Activated CD4-positive, alpha-beta T cell treated with anti-CD3 and anti-CD28 coated beads for 4 hours (primary cell): Measurements from ENCODE around the gene SMYD5.
"Not testable (repeated sequence)": the region's sequence is repeated elsewhere in the genome, so short reads cannot be mapped to it uniquely, and the experiment has no call there.

Experiments
- DNase-seq, 2 donors: peaks; one replicate each; pipeline ENCODE4 v3.0.0-alpha.2; 2020

The SMYD5 gene

GRCh38 chr2:73214120-73215035 is at the start of gene SMYD5:
Gene SMYD5, plus strand, starts transcription at chr2:73214245. Its CDS starts 22 bp downstream, at chr2:73214267.
- peak; percentile 92 to 95 for DNase-seq

GRCh38 chr2:73165978-73166377 is 48.1 kb upstream of the SMYD5 start:
- DNase-seq: not testable (repeated sequence)

GRCh38 chr2:73166813-73167212 is 47.2 kb upstream of the SMYD5 start:
- not testable (repeated sequence) for DNase-seq

- DNase-seq: not testable (repeated sequence)
Measured at GRCh38 chr2:73168348-73168747, 45.7 kb upstream of the SMYD5 start.

- not testable (repeated sequence) for DNase-seq
Measured at GRCh38 chr2:73170341-73170740, 43.7 kb upstream of the SMYD5 start.

GRCh38 chr2:73172963-73173362 is 41.1 kb upstream of the SMYD5 start:
- DNase-seq: peak; percentile 35 to 42

GRCh38 chr2:73173781-73174180 is 40.3 kb upstream of the SMYD5 start:
- no peak for DNase-seq

GRCh38 chr2:73174244-73174643 is 39.8 kb upstream of the SMYD5 start:
- DNase-seq: no peak

- no peak for DNase-seq
Measured at GRCh38 chr2:73174941-73175662, 38.9 kb upstream of the SMYD5 start.

GRCh38 chr2:73175663-73176204 is 38.3 kb upstream of the SMYD5 start:
- peak; percentile 65 to 68 for DNase-seq

GRCh38 chr2:73176205-73176880 is 37.7 kb upstream of the SMYD5 start:
- no peak for DNase-seq

GRCh38 chr2:73176881-73177644 is 37.0 kb upstream of the SMYD5 start:
- peak; percentile 87 to 90 for DNase-seq

GRCh38 chr2:73177645-73178255 is 36.3 kb upstream of the SMYD5 start:
- no peak for DNase-seq

- no peak for DNase-seq
Measured at GRCh38 chr2:73185965-73186364, 28.1 kb upstream of the SMYD5 start.

- DNase-seq: no peak
Measured at GRCh38 chr2:73187549-73187948, 26.5 kb upstream of the SMYD5 start.

- DNase-seq: no peak
Measured at GRCh38 chr2:73197579-73197978, 16.5 kb upstream of the SMYD5 start.

GRCh38 chr2:73200281-73200680 is 13.8 kb upstream of the SMYD5 start:
- not testable (repeated sequence) for DNase-seq

GRCh38 chr2:73202156-73203054 is 11.6 kb upstream of the SMYD5 start, which contains the start of gene NOTO:
Gene NOTO, plus strand, starts transcription at chr2:73202574. Its CDS starts 93 bp downstream, at chr2:73202667.
- DNase-seq: no peak

- no peak for DNase-seq
Measured at GRCh38 chr2:73203055-73203681, 10.9 kb upstream of the SMYD5 start.

GRCh38 chr2:73205611-73206010 is 8.4 kb upstream of the SMYD5 start:
- DNase-seq: no peak
